HL-60/S4 treated with phorbol 12-myristate 13-acetate at 8.2 ng/mL for 4 days and 3 days (cell line): ENCODE data around the gene CRACR2B.

Experiments used
- in situ Hi-C: fragments of 300-500 bp; cut with MboI; formaldehyde crosslinking; loops from 2 replicates; pipeline ENCODE4 v1.15.0; 2022; ENCODE audit warnings: low sequenced_read_pairs

The CRACR2B gene

DNA sequence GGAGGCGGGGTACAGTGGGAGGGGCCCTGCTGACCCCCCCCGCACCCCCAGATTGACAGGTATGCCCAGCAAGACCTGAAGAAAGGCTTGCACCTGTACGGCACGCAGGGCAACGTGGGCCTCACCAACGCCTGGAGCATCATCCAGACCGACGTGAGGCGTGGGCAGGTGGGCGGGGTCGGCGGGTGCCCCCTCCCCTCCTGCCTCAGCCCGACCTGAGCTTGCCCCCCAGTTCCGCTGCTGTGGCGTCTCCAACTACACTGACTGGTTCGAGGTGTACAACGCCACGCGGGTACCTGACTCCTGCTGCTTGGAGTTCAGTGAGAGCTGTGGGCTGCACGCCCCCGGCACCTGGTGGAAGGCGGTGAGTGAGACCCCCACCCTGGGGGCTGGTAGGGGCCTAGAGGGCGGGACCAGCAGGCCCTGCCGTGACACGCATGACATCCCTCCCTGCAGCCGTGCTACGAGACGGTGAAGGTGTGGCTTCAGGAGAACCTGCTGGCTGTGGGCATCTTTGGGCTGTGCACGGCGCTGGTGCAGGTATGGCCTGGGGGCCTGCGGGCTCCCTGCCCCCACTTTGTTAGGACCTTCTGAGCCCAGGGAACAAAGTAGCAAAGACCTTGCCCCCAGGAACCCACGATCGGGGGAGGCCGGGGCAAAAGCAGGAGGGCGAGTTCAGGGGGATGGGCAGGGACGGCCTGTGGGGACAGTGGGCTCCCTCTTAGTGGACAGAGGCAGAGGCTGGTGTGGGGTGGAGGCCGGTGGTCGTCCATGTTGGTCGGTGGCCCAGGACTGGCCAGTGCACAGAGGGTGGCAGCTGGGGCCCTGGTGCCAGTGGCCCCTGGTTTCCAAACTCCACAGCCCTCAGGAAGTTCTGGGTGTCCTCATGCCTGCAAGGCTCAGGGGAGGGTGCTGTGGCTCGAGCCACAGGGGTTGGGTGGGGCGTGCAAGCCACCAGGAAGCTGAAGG is 38.0 kb downstream of the CRACR2B start:
- in situ Hi-C loops, result no loop called here

GRCh38 chr11:866481-866880 is 38.8 kb downstream of the CRACR2B start:
- in situ Hi-C loops, result no loop called here

DNA sequence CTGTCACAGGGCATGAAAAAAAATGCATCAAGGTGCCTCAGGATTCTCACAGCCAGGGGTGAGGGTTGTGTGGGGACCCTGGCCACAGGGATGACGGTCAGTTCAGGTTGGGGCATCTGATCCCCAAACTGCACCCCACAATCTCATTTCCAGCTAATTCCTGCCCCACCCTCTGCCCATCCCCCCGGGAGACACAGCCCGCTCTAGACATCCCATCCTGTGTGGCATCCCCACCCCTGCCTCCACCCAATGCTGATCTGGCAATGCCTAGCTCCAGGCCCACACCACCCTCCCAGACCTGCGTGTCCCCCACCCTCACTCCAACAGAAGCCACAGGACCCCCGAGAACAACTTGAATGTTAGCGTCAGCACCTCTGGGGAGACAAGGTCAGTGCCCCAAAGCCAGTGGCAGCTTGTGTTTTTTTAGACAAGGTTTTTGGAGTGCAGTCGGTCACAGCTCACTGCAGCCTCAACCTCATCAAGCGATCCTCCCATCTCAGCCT is 40.2 kb downstream of the CRACR2B start:
- in situ Hi-C loops, result no loop called here

DNA sequence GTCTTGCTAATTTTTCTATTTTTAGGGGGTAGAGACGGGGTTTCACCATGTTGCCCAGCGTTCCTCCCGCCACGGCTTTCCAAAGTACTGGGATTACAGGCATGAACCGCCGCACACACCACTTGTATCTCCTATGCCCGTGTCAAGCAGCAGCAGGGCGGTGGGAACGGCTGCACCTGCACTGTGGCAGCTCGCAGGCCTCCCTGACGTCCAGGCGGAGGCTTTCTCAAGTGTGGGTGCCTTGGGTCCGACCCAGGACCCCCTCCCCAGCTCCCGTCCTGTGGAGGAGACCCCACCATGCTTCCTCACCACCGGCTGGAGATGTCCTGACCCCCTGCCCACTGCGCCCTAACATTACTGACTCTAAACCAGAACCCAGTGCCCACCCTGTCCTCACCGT is 40.7 kb downstream of the CRACR2B start:
- in situ Hi-C loops, result no loop called here

DNA sequence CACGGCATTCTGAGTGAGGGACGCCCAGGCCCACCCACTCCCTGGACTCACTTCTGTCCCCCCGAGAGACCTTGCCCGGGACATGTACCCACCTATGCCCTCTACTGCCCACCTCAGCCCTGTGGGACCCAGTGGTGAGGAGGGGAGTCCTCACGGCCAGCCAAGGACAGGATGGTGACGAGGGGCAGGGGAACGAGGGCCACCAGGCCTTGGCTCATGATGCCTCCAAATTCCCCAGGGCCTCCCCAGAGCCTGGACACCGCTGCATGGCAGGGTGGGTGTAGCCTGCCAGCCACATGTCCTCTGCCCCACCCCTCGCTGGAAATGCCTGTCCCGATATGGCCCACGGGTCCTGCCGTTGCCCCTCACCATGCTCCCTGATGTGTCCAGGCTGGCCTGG is 41.1 kb downstream of the CRACR2B start:
- in situ Hi-C loops, result no loop called here

DNA sequence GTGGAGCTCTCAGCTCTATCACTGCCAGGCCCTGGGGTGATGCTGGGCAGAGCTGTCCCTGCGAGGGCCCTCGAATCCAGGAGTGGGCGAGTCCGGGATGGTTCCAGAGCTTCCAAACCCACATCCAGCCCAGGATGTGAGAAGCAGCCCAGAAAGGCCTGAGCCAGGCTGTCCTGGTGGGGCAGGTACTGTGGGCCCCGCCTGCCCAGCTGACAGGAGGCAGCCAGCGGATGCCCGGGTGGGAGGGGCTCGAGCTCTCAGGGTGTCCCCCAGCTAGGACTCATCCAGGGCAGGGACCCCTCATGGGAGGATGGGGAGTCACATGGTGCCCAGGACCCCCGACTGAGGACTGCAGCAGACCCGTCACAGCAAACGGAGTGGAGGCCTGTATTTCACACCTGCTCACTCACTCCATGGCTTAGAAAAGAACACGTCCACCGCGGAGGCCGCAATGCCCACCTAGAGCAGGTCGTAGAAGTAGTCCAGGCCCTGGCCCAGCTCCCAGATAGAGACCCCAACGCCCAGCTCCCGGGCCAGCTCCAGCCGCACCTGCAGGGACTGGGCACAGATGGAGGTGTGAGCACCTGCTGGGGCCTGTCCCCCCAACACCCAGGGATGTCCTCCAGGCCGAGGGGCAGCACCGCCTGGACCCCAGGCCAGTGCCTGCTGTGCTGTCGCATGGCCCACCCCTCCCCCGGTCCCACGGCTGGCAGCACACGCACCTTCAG is 41.8 kb downstream of the CRACR2B start:
- in situ Hi-C loops, result no loop called here

GRCh38 chr11:870127-870413 is 42.4 kb downstream of the CRACR2B start:
- in situ Hi-C loops, result no loop called here

DNA sequence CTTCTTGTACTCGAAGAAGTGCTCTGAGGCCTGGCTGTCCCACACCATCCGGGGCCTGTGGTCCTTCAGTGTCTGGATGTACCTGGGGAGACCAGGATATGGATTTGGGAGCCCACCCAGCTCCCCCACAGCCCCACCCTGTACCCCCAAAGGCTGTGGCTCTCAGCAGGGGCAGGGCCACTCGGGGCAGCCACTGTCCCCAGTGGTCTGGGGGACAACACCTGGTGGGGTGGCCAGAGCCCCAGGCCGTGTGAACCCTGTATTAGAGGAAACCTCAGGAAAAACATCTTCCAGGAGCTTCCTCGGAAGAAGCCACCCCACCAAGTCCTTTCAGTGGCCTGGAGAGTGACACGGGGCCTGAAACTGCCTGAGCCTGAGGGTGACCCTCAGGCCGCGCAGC is 42.7 kb downstream of the CRACR2B start:
- in situ Hi-C loops, result no loop called here

DNA sequence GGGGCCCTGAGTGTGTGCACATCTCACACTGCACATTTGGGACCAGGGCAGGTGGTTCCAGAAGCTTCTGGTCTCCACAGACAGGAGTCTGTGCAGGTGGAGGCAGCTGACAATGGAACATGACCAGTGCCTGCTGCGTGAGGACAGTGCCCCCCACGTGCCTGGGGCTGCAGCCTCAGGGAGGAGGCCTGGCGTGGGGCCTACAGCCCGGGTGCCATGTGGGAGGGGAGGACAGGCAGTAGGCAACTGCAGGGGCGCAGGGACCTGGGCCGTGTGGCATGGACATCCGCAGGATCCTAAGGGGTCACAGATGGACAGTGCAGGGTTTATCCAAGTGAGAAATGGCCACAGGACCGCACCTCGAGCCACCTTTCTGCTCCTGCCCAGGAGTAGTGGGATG is 43.8 kb downstream of the CRACR2B start:
- in situ Hi-C loops, result no loop called here

DNA sequence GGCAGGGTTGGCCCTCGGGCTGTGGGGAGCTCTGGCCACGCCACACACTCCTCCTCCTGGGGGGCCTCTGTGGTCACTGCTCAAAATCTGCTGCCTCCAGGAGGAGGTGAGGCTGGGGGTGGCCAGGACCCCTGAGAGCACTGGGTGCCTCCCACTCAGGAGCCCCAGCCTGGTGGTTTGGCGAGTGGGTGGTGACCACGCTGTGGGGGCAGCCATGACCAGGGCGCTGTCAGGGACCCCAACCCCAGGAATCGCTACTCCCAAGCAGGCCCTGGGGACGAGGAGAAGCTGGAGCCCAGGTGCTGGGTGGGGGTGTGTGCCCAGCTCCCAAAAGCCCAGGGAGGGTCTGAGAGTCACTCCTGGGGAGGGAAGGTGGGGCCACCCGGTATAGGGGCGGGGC is 45.1 kb downstream of the CRACR2B start:
- in situ Hi-C loops, result no loop called here

DNA sequence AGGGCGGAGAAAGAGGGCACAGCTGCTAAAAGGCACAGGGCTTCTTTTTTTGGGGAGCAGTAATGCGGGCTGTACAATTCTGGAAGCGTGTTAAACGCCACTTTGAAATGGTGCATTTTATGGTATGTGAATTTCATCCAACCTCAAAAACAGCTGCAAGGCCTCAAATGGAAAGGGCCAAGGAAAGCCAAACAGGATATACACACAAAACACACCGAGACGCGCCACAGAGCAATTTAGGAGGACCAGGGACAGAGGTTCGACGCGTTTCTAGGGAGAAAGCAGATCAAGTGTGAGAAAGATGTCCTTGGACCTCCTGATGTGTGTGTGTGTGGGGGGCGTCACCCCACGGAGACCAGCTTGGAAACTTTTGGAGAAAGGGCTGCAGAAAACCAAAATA is 46.0 kb downstream of the CRACR2B start:
- in situ Hi-C loops, result no loop called here

GRCh38 chr11:875203-875602 is 47.5 kb downstream of the CRACR2B start:
- in situ Hi-C loops, result no loop called here

DNA sequence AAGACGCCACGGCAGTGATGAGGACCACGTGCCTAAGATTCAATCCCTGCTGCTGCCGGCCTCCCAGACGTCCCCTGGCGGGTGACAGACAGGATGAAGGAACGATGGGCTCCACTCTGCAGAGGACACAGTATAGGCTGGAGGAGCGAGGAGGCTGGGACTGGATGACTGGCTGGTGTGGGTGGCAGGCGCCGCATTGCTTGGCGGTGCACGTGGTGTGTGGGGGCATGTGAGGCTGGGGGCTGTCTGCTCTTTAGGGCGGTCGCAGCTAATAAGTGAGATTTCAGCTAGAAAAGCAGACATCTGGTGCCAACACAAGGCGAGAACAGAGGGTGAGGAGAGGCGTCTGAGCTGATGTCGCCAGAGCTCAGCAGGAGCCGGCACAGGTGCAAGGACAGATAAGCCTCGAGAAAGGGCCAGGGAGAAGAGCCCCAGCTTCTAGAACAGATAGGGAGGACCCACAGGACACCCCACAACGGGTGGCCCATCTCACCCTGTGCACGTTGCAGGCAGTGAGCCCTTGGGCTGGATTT is 48.1 kb downstream of the CRACR2B start:
- in situ Hi-C loops, result no loop called here

GRCh38 chr11:876545-876944 is 48.8 kb downstream of the CRACR2B start:
- in situ Hi-C loops, result no loop called here

DNA sequence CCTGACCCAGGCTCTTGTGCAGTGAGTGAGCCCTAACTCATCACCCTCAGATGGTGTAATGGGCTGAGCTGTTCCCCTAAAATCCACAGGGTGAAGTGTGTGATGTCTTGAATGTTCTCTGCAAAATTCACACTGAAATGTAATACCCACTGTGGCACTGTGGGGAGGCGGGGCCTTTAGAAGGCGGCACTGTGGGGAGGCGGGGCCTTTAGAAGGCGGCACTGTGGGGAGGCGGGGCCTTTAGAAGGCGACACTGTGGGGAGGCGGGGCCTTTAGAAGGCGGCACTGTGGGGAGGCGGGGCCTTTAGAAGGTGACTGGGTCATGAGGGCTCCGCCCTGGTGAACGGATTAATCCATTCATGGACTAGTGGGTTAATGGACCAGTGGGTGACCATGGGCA is 49.8 kb downstream of the CRACR2B start:
- in situ Hi-C loops, result no loop called here

DNA sequence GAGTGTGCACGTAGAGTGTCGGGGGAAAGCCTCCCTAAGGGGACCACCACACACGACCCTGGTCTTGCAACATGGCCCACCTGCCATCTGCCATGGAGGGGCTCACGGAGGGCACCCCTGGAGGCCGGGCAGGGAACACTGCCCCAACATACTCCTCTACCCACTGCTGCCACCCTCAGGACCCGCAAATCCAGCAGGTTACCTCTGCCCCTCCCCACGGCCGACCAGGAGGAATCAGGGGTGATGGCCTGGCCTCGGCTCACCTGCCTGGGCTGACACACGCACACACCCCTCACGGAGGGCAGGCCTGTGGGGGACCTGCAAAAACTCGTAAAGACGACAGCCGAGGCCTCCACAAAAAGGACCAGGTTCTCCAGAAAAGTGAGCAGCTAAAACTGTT is 52.7 kb downstream of the CRACR2B start:
- in situ Hi-C loops, result no loop called here
